ENCODE results near the gene BAZ2A. TPM values are rescaled to one million over a fixed set of nuclear protein-coding genes. Genes with fewer than 3 reads are reported as not detected.
"Not testable (repeated sequence)": the region's sequence is repeated elsewhere in the genome, so short reads cannot be mapped to it uniquely, and the experiment has no call there.

Gene BAZ2A
- total and polyA plus RNA-seq, 8 donors = 90.9 to 113 (median 97.6) TPM

DNA sequence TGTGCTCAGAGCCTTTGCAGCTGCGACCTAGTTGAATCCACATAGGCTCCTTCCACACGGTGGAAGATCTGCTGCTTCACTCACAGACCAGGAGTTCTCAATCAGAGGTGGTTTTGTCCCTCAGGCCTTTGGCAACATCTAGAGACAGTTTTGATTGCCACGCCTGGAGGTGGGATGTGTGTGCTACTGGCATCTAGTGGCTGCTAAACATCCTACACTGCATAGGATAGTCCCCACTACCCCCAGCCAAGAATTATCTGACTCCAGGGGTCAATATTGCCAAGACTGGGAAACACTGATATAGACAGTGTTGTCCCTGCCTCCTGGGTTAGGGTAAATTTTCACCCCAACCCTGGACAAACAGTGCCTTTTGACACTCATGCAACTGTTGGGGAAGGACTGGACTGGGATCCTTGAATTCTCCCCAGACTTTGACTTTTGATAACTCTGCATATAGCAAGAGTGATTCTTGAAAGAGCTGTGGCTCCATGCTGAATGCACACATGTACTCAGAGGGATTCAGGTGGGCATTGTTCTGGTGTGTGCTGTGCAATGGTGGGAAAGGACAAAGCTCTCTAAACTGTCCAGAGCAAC, 39.8 kb downstream of the BAZ2A start:
- intact Hi-C loops (cut with DNase I) = no loop called here
- H3K4me3 ChIP-seq = no peak overlapping the region
- no peaks in the 10 kb centered on the region for H3K27me3 ChIP-seq
- peaks cover 0 to 55% of the 10 kb centered on the region in 2 donors for H3K36me3 ChIP-seq
- H3K27ac ChIP-seq = no peak overlapping the region
- ATAC-seq = no peak
- no peaks in the 10 kb centered on the region for H3K9me3 ChIP-seq
- TF ChIP-seq, protein P1, sequence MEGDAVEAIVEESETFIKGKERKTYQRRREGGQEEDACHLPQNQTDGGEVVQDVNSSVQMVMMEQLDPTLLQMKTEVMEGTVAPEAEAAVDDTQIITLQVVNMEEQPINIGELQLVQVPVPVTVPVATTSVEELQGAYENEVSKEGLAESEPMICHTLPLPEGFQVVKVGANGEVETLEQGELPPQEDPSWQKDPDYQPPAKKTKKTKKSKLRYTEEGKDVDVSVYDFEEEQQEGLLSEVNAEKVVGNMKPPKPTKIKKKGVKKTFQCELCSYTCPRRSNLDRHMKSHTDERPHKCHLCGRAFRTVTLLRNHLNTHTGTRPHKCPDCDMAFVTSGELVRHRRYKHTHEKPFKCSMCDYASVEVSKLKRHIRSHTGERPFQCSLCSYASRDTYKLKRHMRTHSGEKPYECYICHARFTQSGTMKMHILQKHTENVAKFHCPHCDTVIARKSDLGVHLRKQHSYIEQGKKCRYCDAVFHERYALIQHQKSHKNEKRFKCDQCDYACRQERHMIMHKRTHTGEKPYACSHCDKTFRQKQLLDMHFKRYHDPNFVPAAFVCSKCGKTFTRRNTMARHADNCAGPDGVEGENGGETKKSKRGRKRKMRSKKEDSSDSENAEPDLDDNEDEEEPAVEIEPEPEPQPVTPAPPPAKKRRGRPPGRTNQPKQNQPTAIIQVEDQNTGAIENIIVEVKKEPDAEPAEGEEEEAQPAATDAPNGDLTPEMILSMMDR (IDR thresholded peaks at IDR 0.05) = peak in 1 of 2 donors; percentile 8
- peaks cover 0 to 10% of the 10 kb centered on the region in 2 donors for H3K4me1 ChIP-seq
- DNase-seq = no peak

DNA sequence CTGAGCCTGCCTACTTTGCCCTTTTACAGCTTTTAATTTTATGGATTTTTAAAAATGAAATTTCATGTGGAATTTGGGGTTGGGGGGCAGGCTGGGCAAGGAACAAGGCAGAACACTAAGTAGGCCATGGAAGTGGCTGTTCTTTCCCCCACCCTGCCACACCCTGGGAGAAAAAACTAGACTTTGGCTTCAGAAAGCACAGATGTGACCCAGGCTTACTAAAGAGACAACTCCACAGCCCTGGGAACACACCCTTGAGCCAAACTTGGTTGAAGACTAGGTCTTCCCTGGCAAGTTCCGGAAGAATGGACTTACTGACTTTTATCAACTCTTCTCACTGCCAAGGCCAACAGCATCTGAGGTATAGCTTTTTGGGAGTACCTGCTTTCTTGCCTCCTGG, 40.3 kb downstream of the BAZ2A start:
- TF ChIP-seq, protein P1 (IDR thresholded peaks at IDR 0.05) = no peak
- DNase-seq (no peak), ATAC-seq (no peak)
- Histone ChIP-seq H3K27me3 (no peaks in the 10 kb centered on the region), H3K9me3 (no peaks in the 10 kb centered on the region), H3K36me3 (peaks cover 0 to 52% of the 10 kb centered on the region in 2 donors), H3K4me3 (no peak overlapping the region), H3K27ac (no peak overlapping the region), H3K4me1 (peaks cover 0 to 10% of the 10 kb centered on the region in 2 donors)
- intact Hi-C loops (cut with DNase I) = no loop called here

GRCh38 chr12:56585098-56585497, 45.0 kb downstream of the BAZ2A start:
- Histone ChIP-seq H3K27ac (no peak overlapping the region), H3K4me3 (no peak overlapping the region), H3K27me3 (no peaks in the 10 kb centered on the region), H3K4me1 (no peaks in the 10 kb centered on the region), H3K36me3 (peaks cover 0 to 64% of the 10 kb centered on the region in 2 donors), H3K9me3 (no peaks in the 10 kb centered on the region)
- no peak for ATAC-seq
- intact Hi-C loops (cut with DNase I) = no loop called here
- TF ChIP-seq, protein P1 (IDR thresholded peaks at IDR 0.05) = no peak
- no peak for DNase-seq

- TF ChIP-seq, protein P1 (IDR thresholded peaks at IDR 0.05) = no peak
- intact Hi-C loops (cut with DNase I) = no loop called here
- H3K9me3 ChIP-seq = no peaks in the 10 kb centered on the region
- no peak overlapping the region for H3K4me3 ChIP-seq
- no peak for DNase-seq
- no peaks in the 10 kb centered on the region for H3K4me1 ChIP-seq
- no peaks in the 10 kb centered on the region for H3K27me3 ChIP-seq
- peaks cover 0 to 42% of the 10 kb centered on the region in 2 donors for H3K36me3 ChIP-seq
- peak overlapping the region in 1 of 2 donors; percentile 18 for H3K27ac ChIP-seq
- ATAC-seq = peak; percentile 18
Measured at GRCh38 chr12:56581418-56582145, 48.5 kb downstream of the BAZ2A start.

GRCh38 chr12:56578983-56579546, 51.1 kb downstream of the BAZ2A start:
- no peak overlapping the region for H3K27ac ChIP-seq
- H3K9me3 ChIP-seq = no peaks in the 10 kb centered on the region
- H3K27me3 ChIP-seq = no peaks in the 10 kb centered on the region
- H3K4me3 ChIP-seq = no peak overlapping the region
- intact Hi-C loops (cut with DNase I) = loop anchor here in 1 of 2 donors (5.0 kb wide), 1 partner anchor 67 kb away; no protein-coding TSS in a partner anchor
- H3K4me1 ChIP-seq = no peaks in the 10 kb centered on the region
- TF ChIP-seq, protein P1 (IDR thresholded peaks at IDR 0.05) = no peak
- DNase-seq (no peak), ATAC-seq (no peak)
- peaks cover 0 to 38% of the 10 kb centered on the region in 2 donors for H3K36me3 ChIP-seq

DNA sequence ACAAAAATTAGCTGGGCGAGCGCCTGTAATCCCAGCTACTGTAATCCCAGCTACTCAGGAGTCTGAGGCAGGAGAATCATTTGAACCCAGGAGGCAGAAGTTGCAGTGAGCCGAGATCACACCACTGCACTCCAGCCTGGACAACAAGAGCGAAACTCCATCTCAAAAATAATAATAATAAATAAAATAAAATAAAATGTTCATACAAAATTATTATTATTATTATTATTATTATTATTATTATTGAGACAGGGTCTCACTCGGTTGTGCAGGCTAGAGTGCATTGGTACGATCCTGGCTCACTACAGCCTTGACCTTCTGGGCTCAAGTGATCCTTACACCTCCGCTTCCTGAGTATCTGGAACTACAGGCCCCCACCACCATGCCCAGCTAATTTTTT, 52.9 kb downstream of the BAZ2A start:
- not testable (repeated sequence) for H3K27ac ChIP-seq, H3K9me3 ChIP-seq, ATAC-seq, H3K27me3 ChIP-seq, DNase-seq, H3K4me1 ChIP-seq, H3K4me3 ChIP-seq
- H3K36me3 ChIP-seq = peaks cover 0 to 38% of the 10 kb centered on the region in 2 donors
- intact Hi-C loops (cut with DNase I) = loop anchor here in 1 of 2 donors (5.0 kb wide), 1 partner anchor 65 kb away; no protein-coding TSS in a partner anchor

Data from left lung (tissue), 10 donors.